HUDEP-2 (cell line): Measurements from ENCODE around the gene ITGA5.

Source experiments
- DNase-seq, 76 experiments: peaks; one replicate each; lab custom pipeline; 2025; ENCODE audit not compliant: unreplicated experiment in 76 of 76; lab: John Stamatoyannopoulos, UW

ITGA5 gene

GRCh38 chr12:54431911-54432814, 13.1 kb upstream of the ITGA5 start:
- DNase-seq: peak in 17 of 76 experiments; percentile 9 to 45 (median 20)

GRCh38 chr12:54430471-54431069, 11.5 kb upstream of the ITGA5 start:
- DNase-seq: no peak

- no peak for DNase-seq
Observed at GRCh38 chr12:54429014-54429471, 10.0 kb upstream of the ITGA5 start.

DNA sequence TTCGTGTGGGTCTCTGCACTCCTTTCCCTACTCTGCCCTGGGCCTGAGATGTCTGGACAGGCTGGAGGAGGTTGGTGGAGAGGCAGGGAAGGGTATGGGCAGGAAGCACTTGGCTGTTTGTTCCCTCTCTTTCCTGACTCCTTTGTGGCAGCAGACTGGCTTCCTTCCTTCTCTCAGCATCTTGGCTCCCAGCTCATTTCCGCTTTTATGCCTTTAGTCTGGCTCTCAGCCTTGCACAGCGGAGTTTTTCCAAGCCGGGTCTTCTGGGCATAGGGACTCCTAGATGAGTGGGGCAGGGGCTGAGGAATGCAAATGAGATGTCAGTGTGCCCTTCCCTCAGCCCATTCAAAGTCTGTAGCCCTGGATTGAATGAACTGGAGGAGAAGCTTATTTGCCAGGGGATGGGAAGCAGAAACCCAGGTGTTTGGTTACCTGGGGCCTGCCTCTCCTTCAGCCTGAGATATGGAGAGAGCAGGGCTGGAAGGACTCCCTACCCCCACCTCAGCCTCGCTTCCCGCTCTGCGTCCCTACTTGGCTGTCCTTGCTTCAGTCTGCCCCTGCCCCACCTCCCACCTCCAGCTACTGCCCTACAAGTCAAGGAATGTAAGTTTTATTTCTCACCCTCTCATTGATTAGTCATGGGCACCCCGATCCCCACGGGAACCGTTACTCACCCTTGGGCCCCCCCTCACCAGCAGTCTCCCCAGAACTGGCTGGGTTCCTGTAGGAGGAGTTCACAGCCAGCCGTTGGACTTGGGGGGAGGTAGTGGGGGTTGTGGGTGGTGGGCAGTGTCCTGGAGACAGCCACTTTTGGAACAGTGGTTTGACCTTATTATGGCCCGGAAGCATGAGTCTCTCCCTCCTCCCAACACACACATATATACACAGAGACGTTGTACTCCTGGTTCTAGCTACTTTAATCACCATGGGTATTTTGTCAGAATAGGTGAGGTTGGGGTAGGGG, 9.3 kb upstream of the ITGA5 start:
- DNase-seq: no peak

DNA sequence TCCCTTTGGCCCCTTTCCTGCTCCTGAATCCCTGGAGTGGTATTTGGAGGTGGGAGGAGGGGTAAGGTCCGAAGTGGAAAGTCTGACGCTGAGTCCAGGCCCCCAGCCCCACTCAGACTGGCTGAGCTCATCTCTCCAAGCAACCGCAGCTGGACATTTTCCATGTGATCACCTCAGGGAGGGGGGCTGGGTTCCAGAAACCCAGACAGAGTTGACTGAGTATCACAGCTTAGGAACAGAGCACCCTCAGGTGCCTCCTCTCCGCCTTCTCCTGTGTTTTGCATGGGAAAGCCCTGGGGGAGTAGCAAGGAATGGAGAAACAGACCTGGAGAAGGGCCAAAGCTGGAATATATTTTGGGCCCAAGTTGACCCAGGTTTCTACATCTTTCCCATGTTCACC, 8.0 kb upstream of the ITGA5 start:
- no peak for DNase-seq

DNA sequence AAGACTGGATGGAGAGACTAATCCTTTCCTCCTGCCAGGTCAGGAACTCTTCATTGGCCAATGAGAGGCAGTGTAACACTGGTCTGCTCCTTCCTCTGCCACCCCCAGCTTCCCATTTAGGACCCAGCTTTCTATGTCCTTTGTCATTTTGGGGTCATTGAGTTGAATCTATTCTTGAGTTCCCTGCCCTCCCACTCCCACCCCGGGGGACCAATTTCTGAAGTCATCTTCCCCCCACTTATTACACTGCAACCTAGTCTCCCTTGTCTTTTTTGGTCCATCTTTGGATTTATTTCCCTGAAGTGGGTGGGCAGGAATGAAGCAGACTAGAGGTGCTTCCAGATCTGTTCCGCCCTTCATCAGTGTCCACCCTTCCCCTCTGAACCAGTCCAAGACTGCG, 7.6 kb upstream of the ITGA5 start:
- DNase-seq: no peak

- DNase-seq: no peak
Observed at GRCh38 chr12:54425702-54426101, 6.6 kb upstream of the ITGA5 start.

DNA sequence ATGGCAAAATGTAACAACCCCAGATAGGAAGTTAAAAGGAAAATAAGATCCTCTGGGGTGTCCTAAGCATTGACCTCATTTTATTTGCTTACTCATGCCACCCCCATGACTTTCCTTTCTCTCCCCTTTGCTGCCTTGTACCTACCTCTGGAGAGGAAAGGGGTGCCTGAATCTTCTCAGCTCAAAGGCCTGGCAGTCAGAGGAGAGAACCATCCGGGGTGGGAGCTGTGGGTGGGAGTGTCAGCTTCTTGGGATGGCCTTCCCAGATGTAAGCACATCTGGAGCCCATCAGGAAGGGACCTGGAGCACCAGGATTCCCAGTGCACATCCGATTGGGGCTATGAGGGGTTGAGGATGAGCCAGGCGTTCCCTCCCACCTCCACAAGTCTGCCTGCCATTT, 5.2 kb upstream of the ITGA5 start:
- DNase-seq: no peak

- no peak for DNase-seq
Observed at GRCh38 chr12:54423816-54424150, 4.7 kb upstream of the ITGA5 start.

- DNase-seq: no peak
Observed at GRCh38 chr12:54421879-54422250, 2.8 kb upstream of the ITGA5 start.

DNA sequence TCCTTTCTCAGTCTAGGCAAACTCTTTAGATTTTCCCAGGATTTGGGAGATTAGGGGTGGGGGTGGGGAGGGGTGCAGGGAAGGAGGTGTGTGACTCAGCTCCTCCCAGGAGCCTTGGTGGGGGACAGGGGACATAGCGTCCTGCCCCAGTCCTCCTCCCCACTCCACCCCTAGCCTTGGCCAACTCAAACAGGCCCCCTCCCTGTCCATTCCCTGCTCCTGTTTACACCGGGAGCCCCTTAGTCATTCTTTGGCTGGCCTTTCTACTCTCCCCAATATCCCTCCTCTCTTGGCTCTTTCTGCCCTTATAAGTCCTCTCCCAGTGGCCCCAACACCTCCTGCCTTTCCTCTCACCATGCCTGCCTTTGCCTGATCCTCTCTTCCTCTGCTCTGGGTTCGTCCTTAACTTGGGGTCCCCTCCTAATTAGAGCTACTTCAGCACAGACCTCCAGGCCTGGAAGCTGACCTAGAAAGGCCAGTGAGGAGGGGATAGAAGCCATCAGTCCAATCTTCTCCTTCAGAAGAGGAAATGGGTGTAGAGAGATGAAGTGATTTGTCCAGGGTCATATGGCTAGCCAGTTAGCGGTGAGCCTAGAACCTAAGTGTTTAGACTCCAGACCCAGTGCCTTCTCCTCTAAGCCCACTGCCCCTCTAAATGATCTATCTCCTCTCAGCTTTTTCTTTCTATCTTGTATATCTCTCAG, 2.3 kb upstream of the ITGA5 start:
- no peak for DNase-seq

GRCh38 chr12:54420766-54421144, 1.7 kb upstream of the ITGA5 start:
- no peak for DNase-seq

- DNase-seq: no peak
Observed at GRCh38 chr12:54418441-54419087, 502 bp downstream of the ITGA5 start.

DNA sequence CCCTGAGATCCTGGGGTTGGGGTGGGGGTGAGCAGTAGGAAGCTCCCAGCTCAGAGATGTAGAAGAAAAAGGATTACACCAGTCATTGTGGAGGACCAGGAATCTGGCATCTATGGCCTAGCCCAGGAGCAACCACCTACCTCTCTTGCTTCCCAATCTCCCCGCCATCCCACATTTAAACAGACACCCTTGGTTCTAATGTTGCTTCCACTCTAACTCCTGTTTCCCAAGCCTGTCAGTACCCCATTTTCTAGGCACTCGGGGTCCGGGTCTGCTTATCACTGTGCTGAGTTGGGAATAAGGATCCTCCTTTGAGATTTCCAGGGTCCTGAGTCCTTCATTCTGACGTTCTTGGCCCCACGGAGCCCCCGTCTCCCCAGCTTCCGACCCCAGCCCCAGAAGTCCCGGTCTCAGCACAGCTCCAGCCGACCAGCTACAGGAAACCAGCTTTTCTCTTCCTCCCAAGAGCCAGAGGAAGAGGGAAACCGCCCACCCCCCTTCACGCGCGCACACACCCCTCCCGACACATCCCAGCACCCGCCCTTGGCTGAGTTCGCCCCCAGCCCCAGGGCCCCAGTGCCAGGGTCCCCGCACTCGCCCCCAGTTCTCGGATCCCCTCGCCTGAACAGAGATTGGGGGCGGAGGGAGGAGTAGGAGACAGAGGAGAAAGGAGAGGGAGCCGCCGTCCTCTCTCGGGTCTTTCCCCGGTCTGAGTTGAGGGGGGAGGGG, 1.2 kb downstream of the ITGA5 start:
- DNase-seq: peak in 1 of 76 experiments; percentile 45

- peak in 36 of 76 experiments; percentile 9 to 52 (median 30) for DNase-seq
Observed at GRCh38 chr12:54416687-54417603, 2.1 kb downstream of the ITGA5 start.

DNA sequence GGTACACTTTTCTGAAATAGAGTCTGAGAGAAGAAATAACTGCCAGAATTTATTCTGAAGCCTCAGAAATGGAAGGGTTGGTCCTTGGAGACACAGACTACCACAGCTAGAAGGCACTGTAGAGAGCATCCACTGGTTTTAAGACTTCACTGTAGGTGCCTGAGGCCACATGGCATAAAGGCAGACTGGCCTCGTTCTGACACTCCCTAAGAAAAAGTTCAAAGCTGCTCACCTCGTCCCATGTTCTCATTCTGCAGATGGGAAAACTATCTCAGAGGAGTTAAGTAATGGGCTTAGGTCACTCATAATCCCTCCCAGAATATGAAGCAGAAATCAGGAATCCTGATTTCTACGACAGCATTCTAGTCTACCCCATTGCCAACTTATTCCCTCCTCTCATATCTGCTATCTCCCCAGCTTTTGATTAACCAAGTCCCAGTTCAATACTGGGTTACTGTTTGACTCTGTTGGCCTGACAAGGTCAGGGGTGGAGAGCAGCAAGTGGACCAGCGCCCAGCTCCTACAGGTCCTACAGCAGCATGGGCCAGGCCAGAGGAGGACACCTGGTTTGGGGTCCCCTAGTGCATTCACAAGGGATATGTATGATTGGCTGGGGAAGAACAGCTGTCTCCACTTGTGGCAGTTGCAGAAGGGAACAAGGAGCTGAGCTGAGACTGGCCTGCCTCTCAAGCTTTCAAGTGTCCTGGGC, 3.7 kb downstream of the ITGA5 start:
- DNase-seq: no peak

DNA sequence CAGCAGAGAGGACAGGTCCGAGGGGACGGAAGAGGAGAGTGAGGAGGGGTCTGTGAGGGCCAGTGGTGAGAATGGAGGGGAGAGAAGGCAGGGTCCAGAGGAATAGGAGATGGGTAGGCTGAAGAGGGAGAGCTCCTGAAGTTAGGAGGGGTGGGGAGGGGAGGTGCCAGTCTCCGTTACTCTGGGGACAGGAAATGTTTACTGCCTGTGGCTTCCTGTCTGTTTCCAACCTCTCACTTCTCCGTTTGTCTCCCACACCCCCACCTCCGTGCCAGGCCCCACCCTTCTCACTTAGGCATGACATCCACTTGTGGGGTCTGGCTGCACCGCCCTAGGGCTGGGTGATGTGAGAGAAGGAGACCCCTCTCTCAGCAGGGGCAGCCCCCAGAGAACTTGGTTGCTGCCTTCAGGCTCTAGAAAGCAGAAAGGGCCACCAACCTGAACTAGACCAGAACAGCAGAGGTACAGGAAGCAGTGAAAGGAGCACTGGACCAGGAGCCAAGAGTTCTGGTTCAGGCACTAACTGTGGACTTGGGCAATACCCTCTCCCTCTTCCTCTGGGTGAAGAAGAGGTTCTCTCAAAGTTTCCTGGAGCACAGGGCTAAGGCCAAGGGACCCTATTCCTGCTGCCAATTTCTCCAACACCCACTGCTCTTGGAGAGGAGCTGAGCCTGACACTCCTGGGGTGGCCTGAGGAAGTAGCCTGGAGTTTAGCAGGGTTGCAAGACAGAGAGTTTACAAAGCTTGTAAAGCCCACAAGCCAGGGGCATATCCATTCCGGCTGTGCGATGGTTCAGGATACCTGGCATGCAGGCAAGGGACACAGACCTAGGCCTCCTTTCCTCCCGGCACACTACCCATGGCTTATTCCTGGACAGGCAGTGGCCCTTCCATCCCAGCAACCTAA, 5.5 kb downstream of the ITGA5 start:
- peak in 6 of 76 experiments; percentile 3 to 25 (median 16) for DNase-seq
